ENCODE measurements around the gene MORN1.

Gene MORN1

GRCh38 chr1:2377751-2378440 is 13.5 kb downstream of the MORN1 start:
- DNase-seq (ENCODE audit: extremely low read depth, insufficient read length) = no peak
- no peak for TF ChIP-seq CTCF (IDR thresholded peaks at IDR 0.05; ENCODE audit: insufficient read depth, low read length, poor library complexity, severe bottlenecking)
- Histone ChIP-seq H3K4me3 (replicated peaks; ENCODE audit: low read depth, low read length) (no peak overlapping the region), H3K27me3 (replicated peaks; ENCODE audit: control insufficient read depth, insufficient read depth, low read length) (no peaks in the 10 kb centered on the region), H3K36me3 (ENCODE audit: control insufficient read depth, insufficient read depth, low read length) (no peaks in the 10 kb centered on the region)

DNA sequence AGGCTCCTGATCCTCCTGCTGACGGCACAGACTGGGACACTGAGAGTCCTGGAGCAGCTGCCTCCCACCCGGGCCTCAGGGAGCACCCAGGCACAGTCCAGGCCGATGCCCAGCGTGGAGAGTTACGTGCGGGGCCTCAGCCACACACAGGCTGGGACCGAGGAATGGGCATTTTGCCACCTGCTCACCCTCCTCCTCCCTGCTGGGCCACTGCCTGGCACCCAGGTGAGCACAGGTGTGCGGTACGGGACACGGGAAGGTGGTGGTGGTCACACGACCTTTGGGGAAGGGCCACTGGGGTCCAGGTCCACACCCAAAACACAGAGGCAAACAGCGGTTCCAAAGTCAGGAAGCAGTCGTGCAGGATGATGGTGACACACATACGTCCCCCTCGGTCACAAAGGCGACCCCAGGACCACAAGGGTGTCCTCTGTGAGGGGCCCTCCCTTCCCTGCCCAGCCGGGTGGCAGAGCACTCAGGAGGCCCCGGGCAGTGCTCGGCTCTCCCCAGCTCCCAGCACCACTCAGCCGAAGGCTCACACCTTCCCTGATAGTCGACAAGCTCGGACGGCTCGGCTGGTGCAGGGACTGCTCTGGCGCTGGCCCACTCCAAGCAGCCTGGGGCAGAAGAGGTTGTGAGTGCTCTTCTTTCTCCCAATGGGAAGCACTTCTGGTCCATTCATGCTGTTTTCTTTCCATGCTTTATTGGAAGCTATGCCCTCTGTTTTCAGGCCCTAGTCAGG is 14.3 kb downstream of the MORN1 start:
- no peak for TF ChIP-seq CTCF (IDR thresholded peaks at IDR 0.05; ENCODE audit: insufficient read depth, low read length, poor library complexity, severe bottlenecking)

DNA sequence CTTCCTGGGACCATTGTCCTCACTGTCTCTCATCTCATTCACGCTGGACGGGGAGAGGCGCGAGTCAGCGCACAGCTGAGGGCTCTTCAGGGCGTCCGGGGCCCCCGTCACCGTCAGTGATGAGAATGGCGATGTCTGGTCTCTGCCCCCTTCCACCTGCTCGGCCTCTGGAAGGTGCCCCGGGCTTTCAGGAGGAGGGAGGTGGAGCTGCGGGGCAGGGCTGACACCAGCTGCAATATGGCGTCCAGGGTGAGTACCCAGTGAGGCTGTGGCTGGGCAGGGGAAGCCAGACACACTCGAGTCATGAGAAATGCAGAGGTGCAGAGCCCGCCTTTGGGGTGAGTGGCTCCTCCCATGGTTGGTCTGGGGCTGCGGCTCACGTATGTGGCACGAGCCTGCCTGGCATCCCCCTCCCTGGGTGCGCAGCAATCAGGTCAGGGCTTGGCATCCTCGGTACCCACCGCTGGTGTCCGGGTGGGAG is 15.1 kb downstream of the MORN1 start:
- no peaks in the 10 kb centered on the region for H3K36me3 ChIP-seq (ENCODE audit: control insufficient read depth, insufficient read depth, low read length)
- no peak overlapping the region for H3K4me3 ChIP-seq (replicated peaks; ENCODE audit: low read depth, low read length)
- no peak for TF ChIP-seq CTCF (IDR thresholded peaks at IDR 0.05; ENCODE audit: insufficient read depth, low read length, poor library complexity, severe bottlenecking)
- no peaks in the 10 kb centered on the region for H3K27me3 ChIP-seq (replicated peaks; ENCODE audit: control insufficient read depth, insufficient read depth, low read length)
- DNase-seq (ENCODE audit: extremely low read depth, insufficient read length) = no peak

More for the DNA sequence above, 14.3 kb downstream of the MORN1 start:
- Histone ChIP-seq H3K27me3 (replicated peaks; ENCODE audit: control insufficient read depth, insufficient read depth, low read length) (no peaks in the 10 kb centered on the region), H3K4me3 (replicated peaks; ENCODE audit: low read depth, low read length) (no peak overlapping the region), H3K36me3 (ENCODE audit: control insufficient read depth, insufficient read depth, low read length) (no peaks in the 10 kb centered on the region)
- DNase-seq (ENCODE audit: extremely low read depth, insufficient read length) = no peak

- no peak for TF ChIP-seq CTCF (IDR thresholded peaks at IDR 0.05; ENCODE audit: insufficient read depth, low read length, poor library complexity, severe bottlenecking)
- Histone ChIP-seq H3K27me3 (replicated peaks; ENCODE audit: control insufficient read depth, insufficient read depth, low read length) (no peaks in the 10 kb centered on the region), H3K36me3 (ENCODE audit: control insufficient read depth, insufficient read depth, low read length) (no peaks in the 10 kb centered on the region), H3K4me3 (replicated peaks; ENCODE audit: low read depth, low read length) (no peak overlapping the region)
- DNase-seq (ENCODE audit: extremely low read depth, insufficient read length) = no peak
Observed at GRCh38 chr1:2375923-2376260, 15.5 kb downstream of the MORN1 start.

- DNase-seq (ENCODE audit: extremely low read depth, insufficient read length) = peak; percentile 1
- no peak for TF ChIP-seq CTCF (IDR thresholded peaks at IDR 0.05; ENCODE audit: insufficient read depth, low read length, poor library complexity, severe bottlenecking)
- Histone ChIP-seq H3K4me3 (replicated peaks; ENCODE audit: low read depth, low read length) (no peak overlapping the region), H3K27me3 (replicated peaks; ENCODE audit: control insufficient read depth, insufficient read depth, low read length) (no peaks in the 10 kb centered on the region), H3K36me3 (ENCODE audit: control insufficient read depth, insufficient read depth, low read length) (no peaks in the 10 kb centered on the region)
Observed at GRCh38 chr1:2375246-2375922, 16.0 kb downstream of the MORN1 start.

Data from GM06990 (cell line).